ENCODE results near the gene EZH1.

GRCh38 chr17:42677921-42678781, 66.7 kb downstream of the EZH1 start:
- no peak for TF ChIP-seq CTCF (IDR thresholded peaks at IDR 0.05)
- no peak for TF ChIP-seq POLR2A (IDR thresholded peaks at IDR 0.05)
